Stimulated activated CD4-positive, alpha-beta T cell treated with anti-CD3 and anti-CD28 coated beads, Interleukin-1b, Interleukin-23, amount 100 ng/mL, for 4 hours (primary cell): ENCODE data around the gene RASEF.
"Not testable (repeated sequence)": the region's sequence is repeated elsewhere in the genome, so short reads cannot be mapped to it uniquely, and the experiment has no call there.

Source experiments
- DNase-seq, 2 donors: peaks; one replicate each; pipeline ENCODE4 v3.0.0-alpha.2; 2020; ENCODE audit warnings: low read depth in 2 of 2

The RASEF gene

GRCh38 chr9:82970359-82970758 lies 92.6 kb downstream of the RASEF start:
- DNase-seq, result no peak

DNA sequence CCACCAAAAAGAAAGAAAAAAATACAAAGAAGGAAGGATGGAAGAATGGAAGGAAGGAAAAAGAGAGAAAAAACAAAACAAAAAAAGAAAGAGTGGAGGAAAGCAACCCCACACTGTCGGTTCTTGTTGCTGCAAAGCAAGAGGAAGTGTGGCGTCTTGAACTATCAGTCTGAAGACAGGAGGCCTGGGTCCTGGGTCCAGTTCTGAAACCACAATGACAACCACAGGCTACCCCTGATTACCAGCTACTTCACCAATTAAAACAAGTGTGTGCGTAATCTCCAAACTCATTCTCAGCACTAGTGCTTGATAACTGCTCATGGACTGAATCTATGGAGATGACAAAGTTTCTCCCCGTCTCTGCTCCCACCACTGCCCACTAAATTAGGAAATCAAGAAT lies 93.7 kb downstream of the RASEF start:
- no peak for DNase-seq

DNA sequence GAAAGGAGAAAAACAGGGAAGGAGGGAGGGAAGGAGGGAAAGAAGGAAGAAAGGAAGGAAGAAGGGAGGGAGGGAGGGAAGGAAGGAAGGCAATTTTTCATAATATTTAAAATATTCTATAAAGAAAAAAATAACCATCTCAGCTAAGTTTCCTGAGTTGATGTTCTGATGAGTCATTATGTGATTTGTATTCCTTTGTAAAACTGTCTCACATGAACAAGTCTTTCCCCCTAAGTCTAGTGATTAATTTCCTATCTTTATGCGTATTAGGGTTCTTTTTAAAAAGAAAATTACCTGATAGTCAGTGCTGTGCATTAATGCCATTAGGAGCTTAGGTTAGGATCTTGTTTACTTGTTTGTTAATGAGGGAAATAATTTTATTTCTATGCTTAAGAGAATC lies 94.1 kb downstream of the RASEF start:
- DNase-seq, result no peak

- no peak for DNase-seq
Measured at GRCh38 chr9:82968388-82968787, 94.6 kb downstream of the RASEF start.

DNA sequence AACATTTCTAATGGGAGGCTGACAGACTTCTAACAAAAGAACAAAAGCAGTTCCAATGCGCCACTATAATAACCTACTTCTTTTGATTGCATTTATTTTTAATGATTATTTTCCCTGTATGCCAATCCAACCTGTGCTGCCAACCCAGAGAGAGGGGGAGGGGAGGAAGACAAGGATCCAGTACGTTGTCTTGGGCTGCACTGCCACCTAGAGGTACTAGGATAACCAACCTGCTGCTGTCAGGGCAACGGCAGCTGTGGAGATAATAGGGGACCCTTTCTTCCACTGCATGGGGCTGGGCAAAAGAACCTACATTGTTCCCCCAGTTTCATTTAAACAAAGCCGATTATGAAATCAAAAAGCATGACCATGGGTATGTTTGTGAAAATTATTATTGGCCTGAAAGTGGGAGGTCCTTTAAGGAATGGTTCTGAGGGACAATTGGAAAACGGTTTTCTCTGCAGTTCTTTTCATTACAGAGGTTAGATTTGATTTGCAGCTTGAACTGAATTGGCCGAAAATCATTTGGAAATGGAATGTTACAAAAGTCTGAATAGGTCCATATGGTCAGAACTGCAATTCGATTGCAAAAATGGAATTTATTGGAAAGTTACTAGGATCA lies 101.3 kb downstream of the RASEF start:
- peak in 1 of 2 donors; percentile 5 for DNase-seq

DNA sequence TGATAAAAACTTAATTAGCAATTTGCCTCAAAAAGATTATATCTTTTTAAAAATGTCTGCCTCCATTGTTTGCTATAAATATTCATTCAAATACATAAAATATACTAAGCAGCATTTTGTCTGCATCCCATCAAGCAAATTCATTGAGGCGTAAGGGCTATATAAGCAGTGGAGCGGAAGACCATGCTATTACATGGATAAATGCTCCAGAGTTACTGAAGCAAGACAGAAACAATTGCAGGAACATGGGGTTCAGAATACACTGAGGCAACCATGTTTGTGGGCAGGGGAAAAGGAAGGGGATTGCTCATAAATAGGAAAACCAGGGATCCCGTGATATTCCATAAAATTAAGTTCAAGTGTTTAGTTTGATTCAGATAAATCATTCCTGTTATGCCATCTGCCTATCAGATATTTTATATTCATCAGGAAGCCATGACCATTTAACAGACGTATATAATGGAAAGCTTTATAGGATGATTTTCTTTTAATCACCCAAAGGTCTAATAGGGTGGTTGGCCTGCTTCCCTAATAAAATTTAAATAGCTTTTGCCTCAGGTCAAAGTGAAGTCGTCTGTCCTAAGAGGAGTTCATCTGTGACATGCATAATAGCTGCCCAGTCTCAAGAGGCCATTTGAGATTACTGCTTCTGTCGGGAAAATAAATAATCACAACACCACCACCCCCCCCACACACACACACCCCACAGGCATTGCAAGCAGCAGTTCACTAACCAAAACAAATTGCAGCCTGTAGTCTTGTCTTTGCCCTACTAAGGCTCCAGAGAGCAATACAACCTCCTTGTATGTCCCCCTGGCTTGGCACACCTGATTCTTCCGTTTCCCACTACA lies 105.2 kb downstream of the RASEF start:
- DNase-seq, result no peak

DNA sequence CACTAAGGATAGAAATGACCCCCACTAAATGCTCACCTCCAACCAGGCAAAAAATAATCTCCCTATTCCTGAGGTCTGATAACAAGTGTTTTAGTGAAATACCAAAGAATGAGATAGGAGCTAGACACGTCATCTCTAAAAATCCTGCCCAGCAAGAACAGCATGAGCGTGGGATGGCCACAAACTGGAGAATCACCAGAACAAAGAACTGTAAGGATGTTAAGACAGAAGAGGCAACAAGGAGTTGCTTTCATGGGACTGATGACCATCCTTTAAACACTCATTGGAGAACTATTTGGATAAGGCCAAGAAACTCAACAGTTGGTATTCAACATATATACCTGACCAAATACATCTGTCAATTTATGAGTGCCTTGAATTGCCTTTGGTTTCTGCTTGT lies 113.7 kb downstream of the RASEF start:
- no peak for DNase-seq

DNA sequence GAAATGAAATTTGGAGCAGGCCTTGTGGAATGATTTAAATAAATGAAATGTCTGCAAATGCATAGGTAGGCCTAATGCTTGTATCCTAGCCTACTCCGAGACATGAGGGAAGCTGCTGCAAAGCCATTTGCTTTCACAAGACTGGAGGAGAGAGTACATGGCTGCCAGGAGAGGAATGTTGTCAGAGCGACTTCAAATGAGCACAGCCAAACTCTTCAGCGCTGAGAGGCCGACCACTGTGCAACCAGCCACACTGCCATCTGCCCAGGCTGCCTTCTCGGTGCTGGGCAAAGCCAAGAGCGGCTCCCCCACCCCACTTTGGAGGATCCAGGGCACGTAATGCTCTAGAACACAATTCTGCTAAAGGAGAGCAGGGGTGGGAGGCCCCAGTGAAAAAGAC lies 122.6 kb downstream of the RASEF start:
- no peak for DNase-seq

- DNase-seq, result no peak
Measured at GRCh38 chr9:82939451-82939850, 123.5 kb downstream of the RASEF start.

DNA sequence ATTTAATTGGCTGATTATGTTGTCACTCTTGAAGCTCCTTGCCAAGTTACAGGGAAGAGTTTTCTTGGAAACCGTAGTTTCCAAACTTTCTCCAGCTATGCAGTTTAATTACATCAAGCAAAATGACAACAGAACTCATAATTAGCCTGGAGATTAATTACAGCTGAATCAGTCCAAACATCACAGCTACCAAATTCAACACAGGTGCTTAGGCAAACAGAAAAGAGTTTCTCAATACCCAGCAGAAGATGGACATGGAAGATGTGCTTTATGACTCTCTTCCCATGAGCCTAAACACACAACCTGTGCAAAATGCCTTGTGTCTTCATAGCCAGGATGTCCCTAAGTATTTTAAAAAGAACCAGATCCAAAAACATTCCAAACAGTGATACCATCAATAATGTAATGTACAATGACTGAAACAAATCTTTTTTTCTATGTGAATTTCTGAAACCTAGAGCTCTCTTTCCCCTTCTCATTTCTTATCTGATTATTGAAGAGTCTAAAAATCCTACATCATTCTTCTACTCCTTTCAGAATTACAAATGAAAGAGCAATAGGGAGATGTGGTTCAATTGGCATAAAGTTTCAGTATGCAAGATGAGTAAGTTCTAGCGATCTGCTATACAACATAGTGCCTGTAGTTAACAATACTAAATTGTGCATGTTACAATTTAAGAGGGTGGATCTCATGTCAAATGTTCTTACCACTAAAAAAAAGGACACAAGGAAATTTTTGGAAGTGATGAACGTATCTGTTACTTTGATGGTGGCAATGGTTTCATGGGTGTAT lies 124.3 kb downstream of the RASEF start:
- no peak for DNase-seq

GRCh38 chr9:82936561-82936960 lies 126.4 kb downstream of the RASEF start:
- not testable (repeated sequence) for DNase-seq

DNA sequence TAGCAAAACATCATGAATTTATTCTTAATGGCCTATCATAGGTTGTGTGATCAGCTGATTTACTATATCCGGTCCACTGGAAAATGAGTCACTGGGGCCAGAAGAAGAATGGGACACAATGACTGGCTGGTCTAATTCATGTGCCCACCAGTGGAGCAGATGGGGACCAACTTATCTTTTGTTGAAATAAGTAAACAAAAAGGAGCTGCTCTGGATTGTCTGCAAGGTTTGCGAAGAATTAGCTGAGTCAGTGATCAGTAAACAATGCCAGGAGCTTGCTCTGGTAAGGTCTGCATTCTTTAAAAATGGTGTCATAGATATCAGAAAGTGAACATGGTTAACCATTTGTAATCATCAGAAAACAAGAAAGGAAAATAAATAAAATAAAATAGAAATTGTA lies 128.0 kb downstream of the RASEF start:
- DNase-seq, result no peak

GRCh38 chr9:82934025-82934424 lies 128.9 kb downstream of the RASEF start:
- not testable (repeated sequence) for DNase-seq

- DNase-seq, result no peak
Measured at GRCh38 chr9:82930116-82930515, 132.8 kb downstream of the RASEF start.
